ENCODE measurements around the gene TAF10. TPM values are rescaled to one million over a fixed set of nuclear protein-coding genes. Genes with fewer than 3 reads are reported as not detected.

Gene TAF10
- total RNA-seq, 1 donor from 2014 or later, result 83.6 TPM

GRCh38 chr11:6628526-6628925 is 16.5 kb upstream of the TAF10 start:
- ATAC-seq (ENCODE audit: poor library complexity) (no peak), DNase-seq (no peak)
- intact Hi-C loops (cut with DNase I), result no loop called here

GRCh38 chr11:6627762-6628241 is 15.8 kb upstream of the TAF10 start:
- ATAC-seq (ENCODE audit: poor library complexity) (no peak), DNase-seq (no peak)
- intact Hi-C loops (cut with DNase I), result no loop called here

- ATAC-seq (ENCODE audit: poor library complexity) (peak; percentile 84), DNase-seq (peak; percentile 79)
- intact Hi-C loops (cut with DNase I), result no loop called here
Observed at GRCh38 chr11:6626971-6627761, 15.2 kb upstream of the TAF10 start.

- intact Hi-C loops (cut with DNase I), result no loop called here
- no peak for ATAC-seq (ENCODE audit: poor library complexity)
- DNase-seq, result no peak
Observed at GRCh38 chr11:6625832-6626420, 13.9 kb upstream of the TAF10 start.

- DNase-seq (no peak), ATAC-seq (ENCODE audit: poor library complexity) (no peak)
- intact Hi-C loops (cut with DNase I), result no loop called here
Observed at GRCh38 chr11:6625156-6625831, 13.3 kb upstream of the TAF10 start.

- ATAC-seq (ENCODE audit: poor library complexity) (no peak), DNase-seq (no peak)
- intact Hi-C loops (cut with DNase I), result no loop called here
Observed at GRCh38 chr11:6623391-6624363, 11.7 kb upstream of the TAF10 start.

- DNase-seq (no peak), ATAC-seq (ENCODE audit: poor library complexity) (no peak)
- intact Hi-C loops (cut with DNase I), result no loop called here
Observed at GRCh38 chr11:6622261-6623171, 10.5 kb upstream of the TAF10 start.

- intact Hi-C loops (cut with DNase I), result no loop called here
- no peak for DNase-seq
- no peak for ATAC-seq (ENCODE audit: poor library complexity)
Observed at GRCh38 chr11:6621711-6622211, 9.7 kb upstream of the TAF10 start.

GRCh38 chr11:6620636-6621035 is 8.6 kb upstream of the TAF10 start:
- DNase-seq, result no peak
- no peak for ATAC-seq (ENCODE audit: poor library complexity)
- intact Hi-C loops (cut with DNase I), result no loop called here

- DNase-seq, result peak; percentile 94
- intact Hi-C loops (cut with DNase I), result loop anchor here (10.0 kb wide), 1 partner anchor 144 kb away; the partner anchor contains the start of gene TRIM3
- peak; percentile 96 for ATAC-seq (ENCODE audit: poor library complexity)
Observed at GRCh38 chr11:6619004-6619745, 7.2 kb upstream of the TAF10 start, which contains the start of gene TPP1. TPP1 (minus strand) TSS chr11:6619422; CDS start chr11:6619400, 22 bp downstream.

GRCh38 chr11:6618117-6619003 is 6.3 kb upstream of the TAF10 start:
- intact Hi-C loops (cut with DNase I), result loop anchor here (10.0 kb wide), 1 partner anchor 144 kb away; the partner anchor contains the start of gene TRIM3
- peak; percentile 51 for DNase-seq
- ATAC-seq (ENCODE audit: poor library complexity), result peak; percentile 10

- intact Hi-C loops (cut with DNase I), result loop anchor here (10.0 kb wide), 1 partner anchor 143 kb away; the partner anchor contains the start of gene TRIM3
Observed at GRCh38 chr11:6617315-6617781, 5.3 kb upstream of the TAF10 start.

GRCh38 chr11:6616596-6617250 is 4.7 kb upstream of the TAF10 start:
- DNase-seq (no peak), ATAC-seq (ENCODE audit: poor library complexity) (no peak)
- intact Hi-C loops (cut with DNase I), result loop anchor here (10.0 kb wide), 1 partner anchor 142 kb away; the partner anchor contains the start of gene TRIM3

More at GRCh38 chr11:6617315-6617781, 5.3 kb upstream of the TAF10 start:
- ATAC-seq (ENCODE audit: poor library complexity), result no peak
- no peak for DNase-seq

- no peak for DNase-seq
- intact Hi-C loops (cut with DNase I), result loop anchor here (10.0 kb wide), 1 partner anchor 141 kb away; the partner anchor contains the start of gene TRIM3
- ATAC-seq (ENCODE audit: poor library complexity), result no peak
Observed at GRCh38 chr11:6615882-6616585, 4.0 kb upstream of the TAF10 start.

Measured in Right ventricle myocardium superior (tissue), 1 donor.